Nephron progenitor cell (in vitro differentiated cells): ENCODE data around the gene NPR2.
A peak's percentile ranks its signal among the peaks of the same experiment; 100 is the strongest.

Source experiments
- DNase-seq: peaks from one replicate; pipeline ENCODE4 v3.0.0; 2021
- H3K27ac Mint-ChIP-seq: 2 replicates; pipeline ENCODE4 v1.8.0; 2021; ENCODE audit warnings: mild to moderate bottlenecking, moderate library complexity, mixed read lengths
- H3K27me3 Mint-ChIP-seq: 2 replicates; pipeline ENCODE4 v1.8.0; 2021; ENCODE audit warnings: mild to moderate bottlenecking, low read depth, mixed read lengths; ENCODE audit not compliant: poor library complexity
- H3K36me3 Mint-ChIP-seq: 2 replicates; pipeline ENCODE4 v1.8.0; 2021; ENCODE audit warnings: low read depth, mixed read lengths
- H3K4me1 Mint-ChIP-seq: 2 replicates; pipeline ENCODE4 v1.8.0; 2021; ENCODE audit warnings: mixed read lengths
- H3K4me3 Mint-ChIP-seq: 2 replicates; pipeline ENCODE4 v1.8.0; 2021; ENCODE audit warnings: mild to moderate bottlenecking, moderate library complexity, mixed read lengths
- H3K9me3 Mint-ChIP-seq: 2 replicates; pipeline ENCODE4 v1.8.0; 2021; ENCODE audit warnings: mild to moderate bottlenecking, moderate library complexity, mixed read lengths
- TF ChIP-seq, protein P1 (sequence below): fragments of 200-600 bp; sonication (generic); IDR thresholded peaks from 2 replicates; pipeline ENCODE4 v1.5.0; 2021; ENCODE audit warnings: antibody characterized with exemption

Gene NPR2

DNA sequence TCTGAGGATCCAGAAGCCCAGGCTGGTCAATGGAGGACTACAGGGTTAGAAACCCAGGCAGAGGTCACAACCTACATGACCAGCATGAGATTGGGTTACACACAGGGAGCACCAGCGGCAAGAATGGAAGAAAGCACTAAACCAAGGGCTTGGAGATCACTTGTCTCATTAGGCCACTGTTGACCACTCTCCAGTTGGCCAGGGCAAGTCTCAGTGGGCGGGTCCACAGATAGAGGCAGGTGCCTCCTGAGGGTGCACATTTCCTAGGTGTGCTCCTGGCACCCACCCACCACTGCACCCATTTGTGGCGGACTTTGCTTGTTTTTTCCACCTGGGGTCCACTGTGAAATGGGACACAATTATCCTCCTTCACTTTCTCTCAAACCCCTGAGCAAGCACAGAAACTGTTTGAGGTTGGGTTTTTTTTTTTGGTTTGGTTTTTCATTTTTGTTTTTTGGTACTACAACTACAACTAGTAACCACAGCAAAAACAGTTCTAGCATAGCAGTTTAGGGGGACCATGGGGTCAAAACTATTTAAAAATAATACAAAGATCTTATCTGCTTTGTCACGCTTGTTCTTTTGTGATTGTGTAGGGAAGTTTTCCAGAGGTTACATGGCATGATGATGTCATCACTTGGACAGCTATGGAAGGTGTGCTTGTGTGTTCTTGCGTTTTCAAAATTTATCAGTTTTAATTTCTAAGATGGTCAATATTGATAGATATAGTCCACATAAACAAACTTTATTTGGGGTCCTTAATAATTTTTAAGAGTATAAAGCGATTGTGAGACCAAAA is 6.1 kb downstream of the NPR2 start:
- Mint-ChIP-seq H3K9me3 (no peaks in the 10 kb centered on the region), H3K27ac (no peak overlapping the region), H3K36me3 (peaks cover 23% of the 10 kb centered on the region), H3K4me3 (no peak overlapping the region), H3K27me3 (no peaks in the 10 kb centered on the region), H3K4me1 (peaks cover 61% of the 10 kb centered on the region)
- DNase-seq: no peak
- TF ChIP-seq, protein P1, sequence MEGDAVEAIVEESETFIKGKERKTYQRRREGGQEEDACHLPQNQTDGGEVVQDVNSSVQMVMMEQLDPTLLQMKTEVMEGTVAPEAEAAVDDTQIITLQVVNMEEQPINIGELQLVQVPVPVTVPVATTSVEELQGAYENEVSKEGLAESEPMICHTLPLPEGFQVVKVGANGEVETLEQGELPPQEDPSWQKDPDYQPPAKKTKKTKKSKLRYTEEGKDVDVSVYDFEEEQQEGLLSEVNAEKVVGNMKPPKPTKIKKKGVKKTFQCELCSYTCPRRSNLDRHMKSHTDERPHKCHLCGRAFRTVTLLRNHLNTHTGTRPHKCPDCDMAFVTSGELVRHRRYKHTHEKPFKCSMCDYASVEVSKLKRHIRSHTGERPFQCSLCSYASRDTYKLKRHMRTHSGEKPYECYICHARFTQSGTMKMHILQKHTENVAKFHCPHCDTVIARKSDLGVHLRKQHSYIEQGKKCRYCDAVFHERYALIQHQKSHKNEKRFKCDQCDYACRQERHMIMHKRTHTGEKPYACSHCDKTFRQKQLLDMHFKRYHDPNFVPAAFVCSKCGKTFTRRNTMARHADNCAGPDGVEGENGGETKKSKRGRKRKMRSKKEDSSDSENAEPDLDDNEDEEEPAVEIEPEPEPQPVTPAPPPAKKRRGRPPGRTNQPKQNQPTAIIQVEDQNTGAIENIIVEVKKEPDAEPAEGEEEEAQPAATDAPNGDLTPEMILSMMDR: no peak

DNA sequence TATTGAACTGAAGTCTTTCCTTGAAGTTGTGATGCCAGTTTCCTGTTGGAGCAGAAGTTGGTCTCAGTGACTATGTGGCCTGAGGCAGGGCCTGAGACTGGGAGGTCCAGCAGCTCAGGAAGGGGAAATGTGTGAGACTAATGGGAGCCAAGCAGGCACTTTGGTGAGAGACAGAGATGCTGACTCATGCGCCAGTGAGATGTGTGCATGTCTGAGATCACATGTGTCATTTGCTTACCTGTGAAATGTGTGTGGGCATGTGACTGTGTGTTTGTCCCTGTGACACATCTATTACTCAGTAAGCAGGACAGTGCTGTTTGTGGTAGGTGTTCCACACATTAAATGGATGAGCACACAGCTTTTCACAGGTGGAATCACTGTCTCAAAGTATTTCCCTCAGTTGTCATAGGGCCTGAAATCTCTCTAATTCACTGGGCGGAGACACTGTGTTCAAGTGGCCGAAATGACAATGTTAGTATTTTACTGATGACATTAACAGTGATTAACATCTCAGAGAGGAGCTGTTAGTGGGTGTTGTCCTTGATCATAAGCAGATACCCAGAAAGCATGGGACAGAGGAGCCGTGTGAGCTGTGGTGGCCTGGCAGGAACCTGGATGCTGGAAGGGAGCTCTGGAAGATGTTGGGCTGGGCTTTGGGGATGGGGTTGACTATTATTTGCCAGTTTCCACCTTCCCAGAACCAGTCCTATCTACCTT is 7.4 kb downstream of the NPR2 start:
- Mint-ChIP-seq H3K27me3 (no peaks in the 10 kb centered on the region), H3K27ac (no peak overlapping the region), H3K9me3 (no peaks in the 10 kb centered on the region), H3K4me1 (peaks cover 48% of the 10 kb centered on the region), H3K36me3 (peaks cover 32% of the 10 kb centered on the region), H3K4me3 (no peak overlapping the region)
- TF ChIP-seq, protein P1: no peak
- no peak for DNase-seq

DNA sequence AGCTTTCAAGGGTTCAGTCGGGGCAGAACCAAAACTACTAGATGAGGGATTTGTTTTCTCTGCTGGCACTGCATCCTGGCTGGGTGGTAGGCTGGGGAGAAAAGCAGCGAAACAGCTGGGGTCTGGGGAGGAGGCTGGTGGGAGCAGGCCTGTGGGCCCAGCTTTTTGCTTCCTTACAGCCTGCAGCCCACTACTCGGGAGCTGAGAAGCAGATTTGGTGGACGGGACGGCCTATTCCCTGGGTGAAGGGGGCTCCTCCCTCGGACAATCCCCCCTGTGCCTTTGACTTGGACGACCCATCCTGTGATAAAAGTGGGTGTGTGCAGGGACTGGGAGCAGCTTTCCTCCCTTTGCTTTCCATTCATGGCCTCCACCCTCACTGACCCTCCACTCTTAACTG is 9.1 kb downstream of the NPR2 start:
- Mint-ChIP-seq H3K36me3 (peaks cover 39% of the 10 kb centered on the region), H3K4me3 (no peak overlapping the region), H3K9me3 (no peaks in the 10 kb centered on the region), H3K4me1 (peaks cover 33% of the 10 kb centered on the region), H3K27me3 (no peaks in the 10 kb centered on the region), H3K27ac (no peak overlapping the region)
- TF ChIP-seq, protein P1: no peak
- no peak for DNase-seq

DNA sequence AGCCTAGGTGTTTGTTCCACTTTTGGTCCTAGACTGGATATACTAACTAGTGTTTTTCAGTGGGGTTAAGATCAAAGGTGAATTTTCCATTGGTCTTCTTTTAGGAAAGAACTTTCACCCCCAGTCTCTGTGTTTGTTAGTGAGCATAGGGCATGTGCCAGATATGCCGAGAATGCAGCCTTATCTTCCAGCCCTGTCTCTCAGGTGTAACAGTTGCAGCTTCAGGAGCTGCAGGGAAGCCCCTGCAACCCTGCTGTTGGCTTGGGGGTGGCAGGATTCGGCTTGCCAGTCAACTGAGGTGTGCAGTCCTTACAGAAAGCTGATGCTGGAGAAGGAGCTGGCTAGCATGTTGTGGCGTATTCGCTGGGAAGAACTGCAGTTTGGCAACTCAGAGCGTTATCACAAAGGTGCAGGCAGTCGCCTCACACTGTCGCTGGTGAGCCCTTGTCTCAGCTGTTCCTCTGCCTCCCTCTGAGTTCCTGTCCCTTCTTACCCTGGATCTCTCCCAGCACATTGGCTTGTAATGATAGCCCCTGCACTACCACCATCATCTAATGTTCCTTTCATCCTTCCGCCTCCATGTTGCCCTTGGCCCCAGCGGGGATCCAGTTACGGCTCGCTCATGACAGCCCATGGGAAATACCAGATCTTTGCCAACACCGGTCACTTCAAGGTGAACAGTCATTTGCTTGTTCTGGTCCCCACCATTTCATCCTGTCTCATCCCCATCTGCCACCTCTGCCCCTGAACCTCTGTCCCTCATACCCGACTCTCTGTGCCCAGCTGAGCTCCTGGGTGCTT is 10.1 kb downstream of the NPR2 start:
- H3K27me3 Mint-ChIP-seq: no peaks in the 10 kb centered on the region

DNA sequence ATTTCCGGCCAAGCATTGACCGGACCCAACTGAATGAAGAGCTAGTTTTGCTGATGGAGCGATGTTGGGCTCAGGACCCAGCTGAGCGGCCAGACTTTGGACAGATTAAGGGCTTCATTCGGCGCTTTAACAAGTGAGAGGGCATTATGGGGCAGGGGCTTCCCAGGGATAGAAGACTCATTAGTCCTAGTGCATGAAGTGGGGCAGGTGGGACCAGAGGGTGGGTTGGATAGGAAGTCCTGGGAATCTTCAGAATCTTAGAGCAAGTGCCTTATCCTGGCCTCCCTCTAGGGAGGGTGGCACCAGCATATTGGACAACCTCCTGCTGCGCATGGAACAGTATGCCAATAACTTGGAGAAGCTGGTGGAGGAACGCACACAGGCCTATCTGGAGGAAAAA is 14.7 kb downstream of the NPR2 start:
- no peak overlapping the region for H3K4me3 Mint-ChIP-seq
- H3K27me3 Mint-ChIP-seq: no peaks in the 10 kb centered on the region
- H3K27ac Mint-ChIP-seq: no peak overlapping the region
- H3K4me1 Mint-ChIP-seq: peaks cover 8% of the 10 kb centered on the region
- no peaks in the 10 kb centered on the region for H3K9me3 Mint-ChIP-seq
- TF ChIP-seq, protein P1: no peak
- no peak for DNase-seq
- H3K36me3 Mint-ChIP-seq: peaks cover 50% of the 10 kb centered on the region

More for the DNA sequence above, 10.1 kb downstream of the NPR2 start:
- no peak for DNase-seq
- Mint-ChIP-seq H3K4me1 (peaks cover 25% of the 10 kb centered on the region), H3K4me3 (no peak overlapping the region), H3K36me3 (peaks cover 46% of the 10 kb centered on the region), H3K9me3 (no peaks in the 10 kb centered on the region), H3K27ac (peak overlapping the region; percentile 5)
- TF ChIP-seq, protein P1: no peak
